GM10266 (cell line): ENCODE data around the gene LNPEP.

ENCODE experiments used
- DNase-seq: peaks from one replicate; pipeline ENCODE4 v3.0.0; 2012; ENCODE audit errors: extremely low spot score
- CTCF ChIP-seq: IDR thresholded peaks from 2 replicates; pipeline ENCODE4 v1.5.1; 2012; ENCODE audit warnings: mild to moderate bottlenecking, low read depth; ENCODE audit not compliant: control insufficient read depth, insufficient read depth; ENCODE audit errors: missing control alignments

The LNPEP gene

DNA sequence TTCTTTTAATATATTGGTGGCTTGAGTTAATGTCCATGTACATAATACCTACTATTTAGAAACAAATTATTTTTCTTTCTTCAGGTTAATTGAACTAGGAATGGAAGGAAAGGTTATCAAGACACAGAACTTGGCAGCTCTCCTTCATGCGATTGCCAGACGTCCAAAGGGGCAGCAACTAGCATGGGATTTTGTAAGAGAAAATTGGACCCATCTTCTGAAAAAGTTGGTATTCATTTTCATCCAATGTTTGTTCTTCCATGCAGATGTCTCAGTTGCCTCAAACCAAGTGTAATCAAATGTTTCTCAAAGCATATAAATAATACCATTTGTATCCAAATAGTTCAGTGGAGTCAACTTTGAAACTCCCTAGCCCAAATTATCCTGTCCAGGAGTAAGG is 22.6 kb upstream of the LNPEP start:
- TF ChIP-seq CTCF = no peak
- no peak for DNase-seq

DNA sequence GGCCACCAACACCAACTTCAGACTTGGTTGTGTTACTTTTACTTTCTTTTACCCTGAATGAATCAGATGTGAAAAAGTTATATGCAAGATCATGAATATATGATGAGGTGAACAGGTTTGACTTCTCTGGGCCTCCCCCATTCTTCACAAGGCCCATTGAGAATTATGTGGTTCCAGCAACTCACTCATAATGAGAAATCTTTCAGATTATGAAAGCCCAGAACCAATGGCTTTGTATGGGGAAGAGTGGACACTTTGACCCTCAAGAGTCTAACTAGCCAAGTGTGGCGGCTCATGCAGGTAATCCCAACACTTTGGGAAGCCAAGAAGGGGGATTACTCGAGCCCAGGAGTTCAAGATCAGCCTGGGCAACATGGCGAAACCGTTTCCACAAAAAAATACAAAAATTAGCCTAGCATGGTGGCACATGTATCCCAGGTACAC is 16.1 kb upstream of the LNPEP start:
- peak; percentile 50 for DNase-seq
- TF ChIP-seq CTCF = no peak

- TF ChIP-seq CTCF = no peak
These were observed 15.0 kb upstream of the LNPEP start for GRCh38 chr5:96920744-96921355.

GRCh38 chr5:96922499-96923244 is 13.2 kb upstream of the LNPEP start:
- no peak for DNase-seq
- no peak for TF ChIP-seq CTCF

More at GRCh38 chr5:96920744-96921355, 15.0 kb upstream of the LNPEP start:
- no peak for DNase-seq

- DNase-seq = no peak
These were observed 11.8 kb upstream of the LNPEP start for GRCh38 chr5:96924016-96924443.

GRCh38 chr5:96926276-96926675 is 9.6 kb upstream of the LNPEP start:
- no peak for DNase-seq
- TF ChIP-seq CTCF = no peak

More at GRCh38 chr5:96924016-96924443, 11.8 kb upstream of the LNPEP start:
- no peak for TF ChIP-seq CTCF

DNA sequence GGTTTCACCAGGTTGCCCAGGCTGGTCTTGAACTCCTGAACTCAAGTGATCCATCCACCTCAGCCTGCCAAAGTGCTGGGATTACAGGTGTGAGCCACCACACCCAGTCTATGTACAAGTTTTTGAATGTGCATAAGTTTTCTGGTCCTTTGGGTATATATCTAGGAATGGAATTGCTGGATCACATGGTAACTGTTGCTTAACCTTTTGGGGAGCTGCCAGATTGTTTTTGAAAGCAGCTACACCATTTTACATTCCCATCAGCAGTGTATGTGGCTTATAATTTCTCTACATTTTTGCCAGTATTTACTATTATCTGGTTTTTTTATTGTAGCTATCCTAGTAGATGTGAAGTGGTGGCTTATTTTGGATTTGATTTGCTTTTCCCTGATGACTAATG is 8.9 kb upstream of the LNPEP start:
- DNase-seq = no peak
- TF ChIP-seq CTCF = no peak
